B cell (primary cell): Measurements from ENCODE around the gene ARHGAP4. TPM values are rescaled to one million over a fixed set of nuclear protein-coding genes. Genes with fewer than 3 reads are reported as not detected.

Experiments used
- ATAC-seq: fragments of 200-7000 bp; cut with Tn5 transposase; one replicate; pipeline ENCODE4 v1.10.0; 2021; ENCODE audit warnings: low read depth, mild to moderate bottlenecking, moderate number of reproducible peaks, moderate library complexity
- CTCF ChIA-PET: fragments of 350-600 bp; sonication (Branson Sonifier 250); formaldehyde crosslinking; loops from one replicate; lab custom pipeline; 2021; ENCODE audit warnings: antibody characterized with exemption, inconsistent platforms; lab: Charles Lee
- POLR2A ChIA-PET: fragments of 350-600 bp; sonication (Branson Sonifier 250); formaldehyde crosslinking; loops from one replicate; lab custom pipeline; 2021; ENCODE audit warnings: antibody characterized with exemption; lab: Charles Lee
- DNase-seq: peaks from one replicate; pipeline ENCODE4 v3.0.0; 2013
- H2AFZ ChIP-seq: 2 replicates; pipeline ENCODE4 v1.6.1; 2012; ENCODE audit warnings: mild to moderate bottlenecking, low read depth, low read length; ENCODE audit not compliant: insufficient read depth, poor library complexity, severe bottlenecking
- H3K27ac ChIP-seq, 2 donors: 1 replicate in 1 of 2; 2 replicates in 1 of 2; pipeline ENCODE4 v1.5.1; 2012 to 2013; ENCODE audit warnings: low read length in 2 of 2, mild to moderate bottlenecking in 2 of 2, moderate library complexity in 1 of 2
- H3K27me3 ChIP-seq, 4 experiments: fragments of 200-600 bp in 1 of 4; sonication (generic) in 1 of 4; replicated peaks in 1 of 4; 1 replicate in 2 of 4; 2 replicates in 2 of 4; pipeline versions ENCODE4 v1.6.1 to v1.7.0; 2013 to 2016; ENCODE audit warnings: low read length in 3 of 4, mild to moderate bottlenecking in 2 of 4, mixed read lengths in 1 of 4, moderate library complexity in 1 of 4; ENCODE audit not compliant: insufficient read depth in 4 of 4, control insufficient read depth in 3 of 4; ENCODE audit errors: control extremely low read depth in 1 of 4
- H3K36me3 ChIP-seq, 2 experiments: replicated peaks in 1 of 2; 1 replicate in 1 of 2; 2 replicates in 1 of 2; pipeline versions ENCODE4 v1.6.1 to v1.7.1; 2013; ENCODE audit warnings: low read length in 1 of 2; ENCODE audit not compliant: insufficient read depth in 2 of 2, control insufficient read depth in 1 of 2; ENCODE audit errors: control extremely low read depth in 1 of 2, extremely low read depth in 1 of 2
- H3K4me1 ChIP-seq, 2 donors: fragments of 200-600 bp in 1 of 2; sonication (generic) in 1 of 2; 1 replicate in 1 of 2; 2 replicates in 1 of 2; pipeline versions ENCODE4 v1.5.1 to v1.6.1; 2013 to 2017; ENCODE audit warnings: low read length in 2 of 2; ENCODE audit not compliant: control insufficient read depth in 2 of 2, insufficient read depth in 2 of 2
- H3K4me2 ChIP-seq: replicated peaks from 2 replicates; pipeline ENCODE3; 2012; ENCODE audit warnings: mild to moderate bottlenecking, low read depth, low read length; ENCODE audit not compliant: poor library complexity, severe bottlenecking
- H3K4me3 ChIP-seq, 5 experiments: fragments of 200-600 bp in 1 of 5; sonication (generic) in 1 of 5; 1 replicate in 3 of 5; 2 replicates in 2 of 5; pipeline versions ENCODE4 v1.5.1 to v1.7.0; 2011 to 2016; ENCODE audit warnings: low read length in 4 of 5, mild to moderate bottlenecking in 4 of 5, low read depth in 2 of 5, control low read depth in 1 of 5, moderate library complexity in 1 of 5; ENCODE audit not compliant: insufficient read depth in 1 of 5; ENCODE audit errors: control extremely low read depth in 1 of 5, extremely low read depth in 1 of 5
- H3K79me2 ChIP-seq: fragments of 200-600 bp; sonication (generic); one replicate; pipeline ENCODE4 v1.6.0; 2016; ENCODE audit warnings: low read length; ENCODE audit not compliant: control insufficient read depth, insufficient read depth
- H3K9ac ChIP-seq: fragments of 200-600 bp; sonication (generic); 2 replicates; pipeline ENCODE4 v1.6.1; 2017; ENCODE audit warnings: mild to moderate bottlenecking, low read length, moderate library complexity
- H3K9me3 ChIP-seq, 3 donors: one replicate each; pipeline versions ENCODE4 v1.6.1 to v1.7.1; 2013; ENCODE audit warnings: low read length in 2 of 3; ENCODE audit not compliant: control insufficient read depth in 2 of 3, insufficient read depth in 1 of 3; ENCODE audit errors: control extremely low read depth in 1 of 3
- H4K20me1 ChIP-seq: 2 replicates; pipeline ENCODE4 v1.6.0; 2012; ENCODE audit warnings: mild to moderate bottlenecking, low read length; ENCODE audit not compliant: insufficient read depth, control insufficient read depth, poor library complexity, severe bottlenecking
- H3K27ac Mint-ChIP-seq: one replicate; pipeline ENCODE4 v1.8.0; 2021; ENCODE audit warnings: mixed read lengths
- H3K27me3 Mint-ChIP-seq: one replicate; pipeline ENCODE4 v1.8.0; 2021; ENCODE audit warnings: mixed read lengths
- H3K4me1 Mint-ChIP-seq: one replicate; pipeline ENCODE4 v1.8.0; 2021; ENCODE audit warnings: mixed read lengths
- H3K4me3 Mint-ChIP-seq: one replicate; pipeline ENCODE4 v1.8.0; 2021; ENCODE audit warnings: mixed read lengths
- H3K9me3 Mint-ChIP-seq: one replicate; pipeline ENCODE4 v1.8.0; 2022; ENCODE audit warnings: mixed read lengths; ENCODE audit not compliant: insufficient read depth
- CTCF ChIP-seq: fragments of 200-600 bp; IDR thresholded peaks from one replicate; pipeline ENCODE4 v1.8.0; 2022; ENCODE audit warnings: antibody characterized with exemption, mild to moderate bottlenecking
- EZH2 ChIP-seq: IDR thresholded peaks from 2 replicates; pipeline ENCODE4 v1.6.1; 2012; ENCODE audit warnings: borderline replicate concordance, low read depth, mild to moderate bottlenecking, moderate library complexity, low read length; ENCODE audit not compliant: insufficient read depth, poor library complexity, severe bottlenecking
- WGBS: methylation state at CpG from one replicate; pipeline ENCODE4 v1.1.5; 2013; ENCODE audit warnings: missing lambda C conversion rate; ENCODE audit not compliant: insufficient coverage; 5-methylcytosine and 5-hydroxymethylcytosine counted together
- intact Hi-C: fragments of 100-400 bp; cut with micrococcal nuclease; formaldehyde crosslinking; loops from one replicate; pipeline ENCODE4 v1.10.0; 2022
- polyA plus RNA-seq: library from polyadenylated mRNA; depleted of rRNA; stranded (reverse); fragments of >200 nt; gene quantifications from 2 replicates; pipeline ENCODE4 v1.2.3, GENCODE V29; 2012
- total RNA-seq, 2 donors: library from RNA; stranded (reverse); fragments of 120-200 nt in 1 of 2; gene quantifications; 1 replicate in 1 of 2; 2 replicates in 1 of 2; pipeline versions ENCODE4 v1.2.3 to v1.2.4, GENCODE V29; 2013 to 2022

Gene ARHGAP4
- total and polyA plus RNA-seq, 2 donors (not counting 1 experiment from before 2014, with no cell fraction given) = 242 to 711 TPM

- peaks cover 19% of the 10 kb centered on the region for H3K4me1 Mint-ChIP-seq
- Histone ChIP-seq H4K20me1 (no peaks in the 10 kb centered on the region), H3K9ac (no peak overlapping the region), H3K4me1 (peaks cover 15 to 30% of the 10 kb centered on the region in 2 donors), H3K27ac (no peak overlapping the region), H3K36me3 (peaks cover 0 to 23% of the 10 kb centered on the region in 2 experiments), H3K27me3 (no peaks in the 10 kb centered on the region), H3K4me2 (no peak overlapping the region), H2AFZ (no peak overlapping the region), H3K9me3 (no peaks in the 10 kb centered on the region), H3K4me3 (no peak overlapping the region), H3K79me2 (peaks cover 24% of the 10 kb centered on the region)
- 98% methylated on average over 6 of the region's 13 CpGs for WGBS
- H3K27me3 Mint-ChIP-seq = no peaks in the 10 kb centered on the region
- no peaks in the 10 kb centered on the region for H3K9me3 Mint-ChIP-seq
- intact Hi-C loops = no loop called here
- no peak for DNase-seq
- no peak overlapping the region for H3K4me3 Mint-ChIP-seq
- TF ChIP-seq EZH2 (no peak), CTCF (no peak)
- no peak for ATAC-seq
- H3K27ac Mint-ChIP-seq = no peak overlapping the region
- ChIA-PET POLR2A (no interaction called here), CTCF (interaction anchor here (7.4 to 13.1 kb wide), 2 partner anchors 14 to 15 kb away, joined by 59 to 325 read pairs; partner anchors contain the start of gene RENBP)
Measured at GRCh38 chrX:153932220-153932915, 6.3 kb upstream of the ARHGAP4 start.

GRCh38 chrX:153931748-153932147 is 5.7 kb upstream of the ARHGAP4 start:
- no peak overlapping the region for H3K4me3 Mint-ChIP-seq
- no peaks in the 10 kb centered on the region for H4K20me1 ChIP-seq
- H3K27me3 Mint-ChIP-seq = no peaks in the 10 kb centered on the region
- H3K4me1 ChIP-seq = peaks cover 17 to 36% of the 10 kb centered on the region in 2 donors
- H3K27ac ChIP-seq = no peak overlapping the region
- no peak overlapping the region for H3K4me2 ChIP-seq
- peaks cover 0 to 23% of the 10 kb centered on the region in 2 experiments for H3K36me3 ChIP-seq
- 90% methylated on average over 4 of the region's 13 CpGs for WGBS
- H3K27ac Mint-ChIP-seq = no peak overlapping the region
- no peaks in the 10 kb centered on the region for H3K9me3 Mint-ChIP-seq
- no peak for DNase-seq
- no peak overlapping the region for H3K9ac ChIP-seq
- intact Hi-C loops = no loop called here
- CTCF ChIA-PET = interaction anchor here (13.1 kb wide), 1 partner anchor 15 kb away, joined by 325 read pairs; the partner anchor contains the start of gene RENBP
- TF ChIP-seq EZH2 = no peak
- no peak for TF ChIP-seq CTCF
- no peak overlapping the region for H3K4me3 ChIP-seq
- peaks cover 24% of the 10 kb centered on the region for H3K79me2 ChIP-seq
- H2AFZ ChIP-seq = no peak overlapping the region
- POLR2A ChIA-PET = no interaction called here
- no peaks in the 10 kb centered on the region for H3K27me3 ChIP-seq
- H3K4me1 Mint-ChIP-seq = peaks cover 23% of the 10 kb centered on the region
- ATAC-seq = no peak
- H3K9me3 ChIP-seq = no peaks in the 10 kb centered on the region
